Spleen (tissue), 11 donors: ENCODE measurements around the gene ATRX. TPM values are rescaled to one million over a fixed set of nuclear protein-coding genes. Genes with fewer than 3 reads are reported as not detected.

Source experiments
- DNase-seq: peaks from one replicate; pipeline ENCODE4 v3.0.0-alpha.2; 2020
- H3K27ac ChIP-seq, 8 donors: fragments of 200-600 bp; sonication (generic) in 7 of 8; 1 replicate in 4 of 8; 2 replicates in 4 of 8; pipeline versions ENCODE4 v1.5.0 to v1.8.0; 2016 to 2021; ENCODE audit warnings: inconsistent platforms in 4 of 8, mild to moderate bottlenecking in 4 of 8, moderate library complexity in 1 of 8
- H3K27me3 ChIP-seq, 7 donors: fragments of 200-600 bp; sonication (generic) in 6 of 7; replicated peaks in 1 of 7; 1 replicate in 4 of 7; 2 replicates in 3 of 7; pipeline versions ENCODE4 v1.5.0 to v1.8.0; 2016 to 2021; ENCODE audit warnings: inconsistent platforms in 3 of 7, mild to moderate bottlenecking in 1 of 7
- H3K36me3 ChIP-seq, 6 donors: fragments of 200-600 bp; sonication (generic) in 5 of 6; 1 replicate in 4 of 6; 2 replicates in 2 of 6; pipeline versions ENCODE4 v1.5.0 to v1.8.0; 2016 to 2021; ENCODE audit warnings: inconsistent platforms in 2 of 6
- H3K4me1 ChIP-seq, 6 donors: fragments of 200-600 bp; sonication (generic) in 5 of 6; 1 replicate in 3 of 6; 2 replicates in 3 of 6; pipeline versions ENCODE4 v1.5.0 to v1.8.0; 2016 to 2021; ENCODE audit warnings: inconsistent platforms in 3 of 6
- H3K4me3 ChIP-seq, 8 donors: fragments of 200-600 bp; sonication (generic) in 7 of 8; 1 replicate in 4 of 8; 2 replicates in 4 of 8; pipeline versions ENCODE4 v1.5.0 to v1.8.0; 2016 to 2021; ENCODE audit warnings: inconsistent platforms in 4 of 8, mild to moderate bottlenecking in 4 of 8, moderate library complexity in 2 of 8
- H3K9me3 ChIP-seq, 8 donors: fragments of 200-600 bp; sonication (generic) in 7 of 8; 1 replicate in 4 of 8; 2 replicates in 4 of 8; pipeline versions ENCODE4 v1.5.0 to v1.8.0; 2016 to 2021; ENCODE audit warnings: inconsistent platforms in 4 of 8
- CTCF ChIP-seq, 11 experiments: fragments of 200-600 bp in 7 of 11; fragments of 450-650 bp in 4 of 11; sonication (generic) in 4 of 11; IDR thresholded peaks in 8 of 11; conservative IDR thresholded peaks in 3 of 11; 1 replicate in 7 of 11; 2 replicates in 4 of 11; pipeline versions ENCODE4 v1.4.0 to v1.8.0; 2016 to 2021; ENCODE audit warnings: antibody characterized with exemption in 11 of 11, inconsistent platforms in 4 of 11, mild to moderate bottlenecking in 1 of 11
- POLR2A ChIP-seq, 3 donors: fragments of 450-650 bp; IDR thresholded peaks; one replicate each; pipeline ENCODE4 v1.5.1; 2017; ENCODE audit warnings: antibody characterized with exemption in 3 of 3, mild to moderate bottlenecking in 1 of 3
- POLR2AphosphoS5 ChIP-seq, 3 donors: sonication (generic); formaldehyde crosslinking; IDR thresholded peaks; one replicate each; pipeline ENCODE4 v1.5.1; 2017; ENCODE audit warnings: antibody characterized with exemption in 3 of 3
- WGBS, 5 donors: extraction: QIAGEN DNeasy Blood & Tissue Kit in 3 of 5; methylation state at CpG; one replicate each; pipeline versions ENCODE4 v1.1.5 to v1.1.7; 2013 to 2018; 5-methylcytosine and 5-hydroxymethylcytosine counted together
- intact Hi-C: fragments of 100-400 bp; cut with DNase I; formaldehyde crosslinking; loops from one replicate; pipeline ENCODE4 v1.15.0; 2023; ENCODE audit warnings: low total_unique reads
- polyA plus RNA-seq, 3 donors: library from polyadenylated mRNA; stranded (reverse); fragments of 200-250 nt; gene quantifications; one replicate each; pipeline ENCODE4 v1.2.1, GENCODE V29; 2013
- total RNA-seq, 7 donors: library from RNA; depleted of rRNA in 3 of 7; stranded (reverse); fragments of >200 nt in 3 of 7; fragmentation: NEBNext Ultra II Directional in 4 of 7; extraction: Animal tissue kit (Norgen Biotek cat#: 25700) in 4 of 7; gene quantifications; one replicate each; pipeline versions ENCODE4 v1.1.0 to v1.2.1, GENCODE V29; 2016 to 2021
- donor health status: healthy with polysubstance abuse.
- donor health status: DM: no; HTN: no; CAD: no; lungs with moderate emphysema.
- donor health status: DM: no; HTN: no; CAD: no.
- donor health status: Bipolar disorder and iron deficiency.
- donor health status: healthy.
- donor health status: DM: no; HTN: no; CAD: no.
- donor health status: DM: yes; HTN: yes; CAD: no.

Gene ATRX
- total and polyA plus RNA-seq, 10 donors = 8.2 to 150 (median 109) TPM

GRCh38 chrX:77639820-77640219 is 146.2 kb downstream of the ATRX start:
- peaks cover 0 to 2% (median 0%) of the 10 kb centered on the region in 8 donors for H3K9me3 ChIP-seq
- no peaks in the 10 kb centered on the region for H3K27me3 ChIP-seq
- intact Hi-C loops = no loop called here
- no peak overlapping the region for H3K4me3 ChIP-seq
- peaks cover 0 to 62% (median 2%) of the 10 kb centered on the region in 6 donors for H3K36me3 ChIP-seq
- DNase-seq = no peak
- WGBS, 5 donors = 82 to 100% (median 93%) methylated on average over 1 of the region's 1 CpG
- no peak overlapping the region for H3K27ac ChIP-seq
- no peak for TF ChIP-seq CTCF (IDR thresholded peaks at IDR 0.05 in 8 of 11, conservative IDR thresholded peaks at IDR 0.05 in 3 of 11)
- TF ChIP-seq POLR2AphosphoS5 (IDR thresholded peaks at IDR 0.05) = no peak
- no peak for TF ChIP-seq POLR2A (IDR thresholded peaks at IDR 0.05)
- no peaks in the 10 kb centered on the region for H3K4me1 ChIP-seq

- WGBS, 5 donors = 81 to 91% (median 86%) methylated on average over 8 of the region's 8 CpGs
- H3K27me3 ChIP-seq = no peaks in the 10 kb centered on the region
- no peak overlapping the region for H3K27ac ChIP-seq
- no peaks in the 10 kb centered on the region for H3K4me1 ChIP-seq
- DNase-seq = no peak
- H3K36me3 ChIP-seq = peaks cover 0 to 61% (median 1%) of the 10 kb centered on the region in 6 donors
- TF ChIP-seq POLR2A (IDR thresholded peaks at IDR 0.05) (no peak), POLR2AphosphoS5 (IDR thresholded peaks at IDR 0.05) (no peak), CTCF (IDR thresholded peaks at IDR 0.05 in 8 of 11, conservative IDR thresholded peaks at IDR 0.05 in 3 of 11) (no peak)
- no peak overlapping the region for H3K4me3 ChIP-seq
- intact Hi-C loops = no loop called here
- H3K9me3 ChIP-seq = no peaks in the 10 kb centered on the region
Observed at GRCh38 chrX:77638397-77638796, 147.6 kb downstream of the ATRX start.

- Histone ChIP-seq H3K27ac (no peak overlapping the region), H3K4me3 (no peak overlapping the region), H3K27me3 (no peaks in the 10 kb centered on the region), H3K9me3 (no peaks in the 10 kb centered on the region), H3K4me1 (no peaks in the 10 kb centered on the region), H3K36me3 (peaks cover 0 to 79% (median 5%) of the 10 kb centered on the region in 6 donors)
- WGBS, 5 donors = 69 to 100% (median 86%) methylated on average over 2 of the region's 2 CpGs
- intact Hi-C loops = no loop called here
- no peak for DNase-seq
- TF ChIP-seq POLR2AphosphoS5 (IDR thresholded peaks at IDR 0.05) (no peak), POLR2A (IDR thresholded peaks at IDR 0.05) (no peak), CTCF (IDR thresholded peaks at IDR 0.05 in 8 of 11, conservative IDR thresholded peaks at IDR 0.05 in 3 of 11) (no peak)
Observed at GRCh38 chrX:77635373-77635772, 150.6 kb downstream of the ATRX start.

DNA sequence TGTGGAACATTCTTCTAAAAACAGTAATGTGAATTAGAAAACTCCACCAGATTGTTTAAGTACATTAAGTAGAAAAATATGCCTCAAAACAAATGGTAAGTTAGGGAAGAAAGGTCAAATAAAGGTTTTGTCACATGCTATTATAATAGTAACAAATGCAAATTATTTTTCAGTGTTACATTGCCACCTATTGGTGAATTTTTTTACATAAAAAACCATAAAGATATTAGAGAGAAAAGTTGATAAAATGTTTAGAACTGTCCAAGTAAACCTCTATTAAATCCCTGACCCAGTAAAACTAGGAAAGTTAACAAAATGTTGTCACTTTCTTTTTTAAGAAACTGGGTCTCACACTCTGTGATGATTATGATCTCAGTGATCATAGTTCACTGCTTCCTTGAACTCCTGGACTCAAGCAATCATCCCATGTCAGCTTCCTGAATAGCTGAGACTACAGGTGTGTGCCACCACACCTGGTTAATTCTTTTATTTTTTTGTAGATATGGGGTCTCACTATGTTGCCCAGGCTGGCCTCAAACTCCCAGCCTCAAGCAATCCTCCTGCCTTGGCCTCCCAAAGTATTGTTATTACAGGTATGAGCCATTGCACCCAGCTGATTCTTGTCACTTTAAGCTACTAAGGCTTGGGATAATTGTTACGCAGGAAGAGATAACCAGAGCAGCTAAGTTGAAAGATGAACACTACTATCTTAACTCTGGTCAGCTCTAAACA is 157.6 kb downstream of the ATRX start:
- no peaks in the 10 kb centered on the region for H3K27me3 ChIP-seq
- H3K4me1 ChIP-seq = no peaks in the 10 kb centered on the region
- H3K9me3 ChIP-seq = no peaks in the 10 kb centered on the region
- H3K27ac ChIP-seq = no peak overlapping the region
- H3K36me3 ChIP-seq = peaks cover 0 to 38% (median 8%) of the 10 kb centered on the region in 6 donors
- 87 to 100% (median 97%) methylated on average over 1 of the region's 1 CpG for WGBS, 5 donors
- no peak overlapping the region for H3K4me3 ChIP-seq
- intact Hi-C loops = no loop called here
- TF ChIP-seq POLR2A (IDR thresholded peaks at IDR 0.05) (no peak), POLR2AphosphoS5 (IDR thresholded peaks at IDR 0.05) (no peak), CTCF (IDR thresholded peaks at IDR 0.05 in 8 of 11, conservative IDR thresholded peaks at IDR 0.05 in 3 of 11) (no peak)
- DNase-seq = no peak
